ENCODE data around the gene SFXN5. TPM values are rescaled to one million over a fixed set of nuclear protein-coding genes. Genes with fewer than 3 reads are reported as not detected.

The SFXN5 gene
- total RNA-seq, 1 experiment from 2014 or later = 25.9 TPM

- H3K9me3 Mint-ChIP-seq = peaks cover 6% of the 10 kb centered on the region
- H3K27ac Mint-ChIP-seq = peak overlapping the region; percentile 2; the same call in 1 of the 2 replicates
- no peaks in the 10 kb centered on the region for H3K36me3 Mint-ChIP-seq
- POLR2A ChIA-PET = interaction anchor here (1.1 kb wide), 1 partner anchor 56 kb away, joined by 3 read pairs; no protein-coding TSS in a partner anchor
- TF ChIP-seq GTF2I (CRISPR knock-in tag; conservative IDR thresholded peaks at IDR 0.05) (no peak), NR1H2 (CRISPR knock-in tag; IDR thresholded peaks at IDR 0.05) (no peak), ZNF416 (CRISPR knock-in tag; IDR thresholded peaks at IDR 0.05) (no peak), JAZF1 (CRISPR knock-in tag; IDR thresholded peaks at IDR 0.05) (no peak), ATF3 (CRISPR knock-in tag; conservative IDR thresholded peaks at IDR 0.05) (no peak), ZMAT4 (CRISPR knock-in tag; IDR thresholded peaks at IDR 0.05) (no peak), ZNF423 (CRISPR knock-in tag; IDR thresholded peaks at IDR 0.05) (no peak), PRRX2 (CRISPR knock-in tag; IDR thresholded peaks at IDR 0.05) (no peak), IRF2 (CRISPR knock-in tag; IDR thresholded peaks at IDR 0.05; ENCODE audit: borderline replicate concordance, low read depth) (no peak), SP1 (CRISPR knock-in tag; conservative IDR thresholded peaks at IDR 0.05) (no peak)
- TF ChIP-seq, protein P1, sequence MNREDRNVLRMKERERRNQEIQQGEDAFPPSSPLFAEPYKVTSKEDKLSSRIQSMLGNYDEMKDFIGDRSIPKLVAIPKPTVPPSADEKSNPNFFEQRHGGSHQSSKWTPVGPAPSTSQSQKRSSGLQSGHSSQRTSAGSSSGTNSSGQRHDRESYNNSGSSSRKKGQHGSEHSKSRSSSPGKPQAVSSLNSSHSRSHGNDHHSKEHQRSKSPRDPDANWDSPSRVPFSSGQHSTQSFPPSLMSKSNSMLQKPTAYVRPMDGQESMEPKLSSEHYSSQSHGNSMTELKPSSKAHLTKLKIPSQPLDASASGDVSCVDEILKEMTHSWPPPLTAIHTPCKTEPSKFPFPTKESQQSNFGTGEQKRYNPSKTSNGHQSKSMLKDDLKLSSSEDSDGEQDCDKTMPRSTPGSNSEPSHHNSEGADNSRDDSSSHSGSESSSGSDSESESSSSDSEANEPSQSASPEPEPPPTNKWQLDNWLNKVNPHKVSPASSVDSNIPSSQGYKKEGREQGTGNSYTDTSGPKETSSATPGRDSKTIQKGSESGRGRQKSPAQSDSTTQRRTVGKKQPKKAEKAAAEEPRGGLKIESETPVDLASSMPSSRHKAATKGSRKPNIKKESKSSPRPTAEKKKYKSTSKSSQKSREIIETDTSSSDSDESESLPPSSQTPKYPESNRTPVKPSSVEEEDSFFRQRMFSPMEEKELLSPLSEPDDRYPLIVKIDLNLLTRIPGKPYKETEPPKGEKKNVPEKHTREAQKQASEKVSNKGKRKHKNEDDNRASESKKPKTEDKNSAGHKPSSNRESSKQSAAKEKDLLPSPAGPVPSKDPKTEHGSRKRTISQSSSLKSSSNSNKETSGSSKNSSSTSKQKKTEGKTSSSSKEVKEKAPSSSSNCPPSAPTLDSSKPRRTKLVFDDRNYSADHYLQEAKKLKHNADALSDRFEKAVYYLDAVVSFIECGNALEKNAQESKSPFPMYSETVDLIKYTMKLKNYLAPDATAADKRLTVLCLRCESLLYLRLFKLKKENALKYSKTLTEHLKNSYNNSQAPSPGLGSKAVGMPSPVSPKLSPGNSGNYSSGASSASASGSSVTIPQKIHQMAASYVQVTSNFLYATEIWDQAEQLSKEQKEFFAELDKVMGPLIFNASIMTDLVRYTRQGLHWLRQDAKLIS (CRISPR knock-in tag; IDR thresholded peaks at IDR 0.05; ENCODE audit: borderline replicate concordance) = no peak
- TF ChIP-seq, protein P2, sequence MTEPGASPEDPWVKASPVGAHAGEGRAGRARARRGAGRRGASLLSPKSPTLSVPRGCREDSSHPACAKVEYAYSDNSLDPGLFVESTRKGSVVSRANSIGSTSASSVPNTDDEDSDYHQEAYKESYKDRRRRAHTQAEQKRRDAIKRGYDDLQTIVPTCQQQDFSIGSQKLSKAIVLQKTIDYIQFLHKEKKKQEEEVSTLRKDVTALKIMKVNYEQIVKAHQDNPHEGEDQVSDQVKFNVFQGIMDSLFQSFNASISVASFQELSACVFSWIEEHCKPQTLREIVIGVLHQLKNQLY (CRISPR knock-in tag; IDR thresholded peaks at IDR 0.05) = no peak
- TF ChIP-seq, protein P3, sequence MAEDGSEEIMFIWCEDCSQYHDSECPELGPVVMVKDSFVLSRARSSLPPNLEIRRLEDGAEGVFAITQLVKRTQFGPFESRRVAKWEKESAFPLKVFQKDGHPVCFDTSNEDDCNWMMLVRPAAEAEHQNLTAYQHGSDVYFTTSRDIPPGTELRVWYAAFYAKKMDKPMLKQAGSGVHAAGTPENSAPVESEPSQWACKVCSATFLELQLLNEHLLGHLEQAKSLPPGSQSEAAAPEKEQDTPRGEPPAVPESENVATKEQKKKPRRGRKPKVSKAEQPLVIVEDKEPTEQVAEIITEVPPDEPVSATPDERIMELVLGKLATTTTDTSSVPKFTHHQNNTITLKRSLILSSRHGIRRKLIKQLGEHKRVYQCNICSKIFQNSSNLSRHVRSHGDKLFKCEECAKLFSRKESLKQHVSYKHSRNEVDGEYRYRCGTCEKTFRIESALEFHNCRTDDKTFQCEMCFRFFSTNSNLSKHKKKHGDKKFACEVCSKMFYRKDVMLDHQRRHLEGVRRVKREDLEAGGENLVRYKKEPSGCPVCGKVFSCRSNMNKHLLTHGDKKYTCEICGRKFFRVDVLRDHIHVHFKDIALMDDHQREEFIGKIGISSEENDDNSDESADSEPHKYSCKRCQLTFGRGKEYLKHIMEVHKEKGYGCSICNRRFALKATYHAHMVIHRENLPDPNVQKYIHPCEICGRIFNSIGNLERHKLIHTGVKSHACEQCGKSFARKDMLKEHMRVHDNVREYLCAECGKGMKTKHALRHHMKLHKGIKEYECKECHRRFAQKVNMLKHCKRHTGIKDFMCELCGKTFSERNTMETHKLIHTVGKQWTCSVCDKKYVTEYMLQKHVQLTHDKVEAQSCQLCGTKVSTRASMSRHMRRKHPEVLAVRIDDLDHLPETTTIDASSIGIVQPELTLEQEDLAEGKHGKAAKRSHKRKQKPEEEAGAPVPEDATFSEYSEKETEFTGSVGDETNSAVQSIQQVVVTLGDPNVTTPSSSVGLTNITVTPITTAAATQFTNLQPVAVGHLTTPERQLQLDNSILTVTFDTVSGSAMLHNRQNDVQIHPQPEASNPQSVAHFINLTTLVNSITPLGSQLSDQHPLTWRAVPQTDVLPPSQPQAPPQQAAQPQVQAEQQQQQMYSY (CRISPR knock-in tag; IDR thresholded peaks at IDR 0.05) = no peak
- H3K4me1 Mint-ChIP-seq = 0 out of 2 replicates have a peak, but pooled peaks cover 4% of the 10 kb centered on the region
- no peaks in the 10 kb centered on the region; the same call in 1 of the 2 replicates for H3K27me3 Mint-ChIP-seq (ENCODE audit: low read depth)
- CTCF ChIA-PET = interaction anchor here (1.2 to 2.6 kb wide), 4 partner anchors 115 to 194 kb away, joined by 3 to 8 read pairs (median 6); partner anchors contain the start of gene NOTO
- no peak overlapping the region for H3K4me3 Mint-ChIP-seq
- ATAC-seq (no peak; the same call in 1 of the 2 replicates), DNase-seq (ENCODE audit: low spot score) (no peak)
Measured at GRCh38 chr2:73007991-73008765, 63.3 kb downstream of the SFXN5 start.

GRCh38 chr2:73006969-73007710 is 64.4 kb downstream of the SFXN5 start:
- Mint-ChIP-seq H3K9me3 (peaks cover 6% of the 10 kb centered on the region), H3K27me3 (ENCODE audit: low read depth) (no peaks in the 10 kb centered on the region), H3K36me3 (no peaks in the 10 kb centered on the region), H3K4me3 (no peak overlapping the region), H3K27ac (peak overlapping the region; percentile 2), H3K4me1 (0 out of 2 replicates have a peak, but pooled peaks cover 4% of the 10 kb centered on the region)
- CTCF ChIA-PET = interaction anchor here (0.6 to 2.6 kb wide), 4 partner anchors 29 to 170 kb away, joined by 3 to 8 read pairs (median 8); no protein-coding TSS in a partner anchor
- DNase-seq (ENCODE audit: low spot score) (no peak), ATAC-seq (no peak)
- POLR2A ChIA-PET = no interaction called here
- TF ChIP-seq ETV6 (CRISPR knock-in tag; IDR thresholded peaks at IDR 0.05) = no peak
- TF ChIP-seq SMAD3 (CRISPR knock-in tag; IDR thresholded peaks at IDR 0.05; ENCODE audit: borderline replicate concordance) = no peak
- TF ChIP-seq, protein P4, sequence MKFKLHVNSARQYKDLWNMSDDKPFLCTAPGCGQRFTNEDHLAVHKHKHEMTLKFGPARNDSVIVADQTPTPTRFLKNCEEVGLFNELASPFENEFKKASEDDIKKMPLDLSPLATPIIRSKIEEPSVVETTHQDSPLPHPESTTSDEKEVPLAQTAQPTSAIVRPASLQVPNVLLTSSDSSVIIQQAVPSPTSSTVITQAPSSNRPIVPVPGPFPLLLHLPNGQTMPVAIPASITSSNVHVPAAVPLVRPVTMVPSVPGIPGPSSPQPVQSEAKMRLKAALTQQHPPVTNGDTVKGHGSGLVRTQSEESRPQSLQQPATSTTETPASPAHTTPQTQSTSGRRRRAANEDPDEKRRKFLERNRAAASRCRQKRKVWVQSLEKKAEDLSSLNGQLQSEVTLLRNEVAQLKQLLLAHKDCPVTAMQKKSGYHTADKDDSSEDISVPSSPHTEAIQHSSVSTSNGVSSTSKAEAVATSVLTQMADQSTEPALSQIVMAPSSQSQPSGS (CRISPR knock-in tag; IDR thresholded peaks at IDR 0.05; ENCODE audit: borderline replicate concordance, low read depth) = no peak
- no peak for TF ChIP-seq ZNF263 (CRISPR knock-in tag; IDR thresholded peaks at IDR 0.05; ENCODE audit: low read depth)
- no peak for TF ChIP-seq FOXP1 (CRISPR knock-in tag; IDR thresholded peaks at IDR 0.05; ENCODE audit: borderline replicate concordance)
- no peak for TF ChIP-seq PREB (CRISPR knock-in tag; IDR thresholded peaks at IDR 0.05; ENCODE audit: borderline replicate concordance)
- TF ChIP-seq CBFB (CRISPR knock-in tag; IDR thresholded peaks at IDR 0.05; ENCODE audit: low read depth) = no peak
- TF ChIP-seq TCF7 (CRISPR knock-in tag; IDR thresholded peaks at IDR 0.05; ENCODE audit: low read depth) = no peak
- no peak for TF ChIP-seq SOX15 (CRISPR knock-in tag; IDR thresholded peaks at IDR 0.05)
